ENCODE measurements around the gene RELT. TPM values are rescaled to one million over a fixed set of nuclear protein-coding genes. Genes with fewer than 3 reads are reported as not detected.

Gene RELT
- total and polyA plus RNA-seq, 2 donors (not counting 1 experiment from before 2014, with no cell fraction given), result 71.6 to 92.4 TPM

GRCh38 chr11:73404506-73405145 is 28.4 kb downstream of the RELT start:
- ATAC-seq (ENCODE audit: low read depth) (no peak), DNase-seq (no peak)
- peaks cover 2% of the 10 kb centered on the region for H3K4me1 Mint-ChIP-seq
- H3K9me3 ChIP-seq (ENCODE audit: control extremely low read depth in 1 of 3, control insufficient read depth in 2 of 3, insufficient read depth in 1 of 3, low read length in 2 of 3), result no peaks in the 10 kb centered on the region
- H4K20me1 ChIP-seq (ENCODE audit: control insufficient read depth, insufficient read depth, low read length, poor library complexity, severe bottlenecking), result no peaks in the 10 kb centered on the region
- H3K4me2 ChIP-seq (replicated peaks; ENCODE audit: low read depth, low read length, poor library complexity, severe bottlenecking), result no peak overlapping the region
- no peak overlapping the region for H3K9ac ChIP-seq (ENCODE audit: low read length)
- no peak overlapping the region for H3K4me3 ChIP-seq (ENCODE audit: control extremely low read depth in 1 of 5, extremely low read depth in 1 of 5, insufficient read depth in 1 of 5, low read depth in 2 of 5, low read length in 4 of 5)
- H3K79me2 ChIP-seq (ENCODE audit: control insufficient read depth, insufficient read depth, low read length), result no peaks in the 10 kb centered on the region
- POLR2A ChIA-PET, result no interaction called here
- H3K27ac ChIP-seq (ENCODE audit: low read length in 2 of 2), result no peak overlapping the region
- intact Hi-C loops (cut with micrococcal nuclease), result no loop called here
- H3K27ac Mint-ChIP-seq, result peak overlapping the region; percentile 75
- H3K9me3 Mint-ChIP-seq (ENCODE audit: insufficient read depth), result no peaks in the 10 kb centered on the region
- TF ChIP-seq EZH2 (IDR thresholded peaks at IDR 0.05; ENCODE audit: borderline replicate concordance, insufficient read depth, low read depth, low read length, poor library complexity, severe bottlenecking) (no peak), CTCF (IDR thresholded peaks at IDR 0.05) (no peak)
- CTCF ChIA-PET, result interaction anchor here (0.8 to 9.4 kb wide), 3 partner anchors 46 to 255 kb away, joined by 3 to 102 read pairs (median 6); no protein-coding TSS in a partner anchor
- no peaks in the 10 kb centered on the region for H3K4me1 ChIP-seq (ENCODE audit: control insufficient read depth in 2 of 2, insufficient read depth in 2 of 2, low read length in 2 of 2)
- no peak overlapping the region for H2AFZ ChIP-seq (ENCODE audit: insufficient read depth, low read depth, low read length, poor library complexity, severe bottlenecking)
- H3K36me3 ChIP-seq (replicated peaks in 1 of 2; ENCODE audit: control extremely low read depth in 1 of 2, control insufficient read depth in 1 of 2, extremely low read depth in 1 of 2, insufficient read depth in 2 of 2, low read length in 1 of 2), result peaks cover 0 to 33% of the 10 kb centered on the region in 2 experiments
- no peak overlapping the region for H3K4me3 Mint-ChIP-seq
- WGBS (ENCODE audit: insufficient coverage), result 98% methylated on average over 5 of the region's 5 CpGs
- H3K27me3 Mint-ChIP-seq, result no peaks in the 10 kb centered on the region
- no peaks in the 10 kb centered on the region for H3K27me3 ChIP-seq (replicated peaks in 1 of 4; ENCODE audit: control extremely low read depth in 1 of 4, control insufficient read depth in 3 of 4, insufficient read depth in 4 of 4, low read length in 3 of 4)

GRCh38 chr11:73405146-73405510 is 28.9 kb downstream of the RELT start:
- Mint-ChIP-seq H3K4me1 (peaks cover 2% of the 10 kb centered on the region), H3K9me3 (ENCODE audit: insufficient read depth) (no peaks in the 10 kb centered on the region), H3K4me3 (no peak overlapping the region), H3K27me3 (no peaks in the 10 kb centered on the region), H3K27ac (peak overlapping the region; percentile 75)
- DNase-seq (no peak), ATAC-seq (ENCODE audit: low read depth) (no peak)
- H4K20me1 ChIP-seq (ENCODE audit: control insufficient read depth, insufficient read depth, low read length, poor library complexity, severe bottlenecking), result no peaks in the 10 kb centered on the region
- no peak overlapping the region for H3K9ac ChIP-seq (ENCODE audit: low read length)
- WGBS (ENCODE audit: insufficient coverage), result 100% methylated on average over 2 of the region's 8 CpGs
- ChIA-PET CTCF (interaction anchor here (0.8 to 1.5 kb wide), 3 partner anchors 47 to 255 kb away, joined by 3 to 6 read pairs (median 4); no protein-coding TSS in a partner anchor), POLR2A (no interaction called here)
- peaks cover 0 to 34% of the 10 kb centered on the region in 2 experiments for H3K36me3 ChIP-seq (replicated peaks in 1 of 2; ENCODE audit: control extremely low read depth in 1 of 2, control insufficient read depth in 1 of 2, extremely low read depth in 1 of 2, insufficient read depth in 2 of 2, low read length in 1 of 2)
- H3K9me3 ChIP-seq (ENCODE audit: control extremely low read depth in 1 of 3, control insufficient read depth in 2 of 3, insufficient read depth in 1 of 3, low read length in 2 of 3), result no peaks in the 10 kb centered on the region
- H3K4me2 ChIP-seq (replicated peaks; ENCODE audit: low read depth, low read length, poor library complexity, severe bottlenecking), result no peak overlapping the region
- H3K4me3 ChIP-seq (ENCODE audit: control extremely low read depth in 1 of 5, extremely low read depth in 1 of 5, insufficient read depth in 1 of 5, low read depth in 2 of 5, low read length in 4 of 5), result no peak overlapping the region
- no peaks in the 10 kb centered on the region for H3K4me1 ChIP-seq (ENCODE audit: control insufficient read depth in 2 of 2, insufficient read depth in 2 of 2, low read length in 2 of 2)
- H3K79me2 ChIP-seq (ENCODE audit: control insufficient read depth, insufficient read depth, low read length), result no peaks in the 10 kb centered on the region
- TF ChIP-seq EZH2 (IDR thresholded peaks at IDR 0.05; ENCODE audit: borderline replicate concordance, insufficient read depth, low read depth, low read length, poor library complexity, severe bottlenecking), result no peak
- no peak for TF ChIP-seq CTCF (IDR thresholded peaks at IDR 0.05)
- no peak overlapping the region for H2AFZ ChIP-seq (ENCODE audit: insufficient read depth, low read depth, low read length, poor library complexity, severe bottlenecking)
- intact Hi-C loops (cut with micrococcal nuclease), result no loop called here
- H3K27ac ChIP-seq (ENCODE audit: low read length in 2 of 2), result no peak overlapping the region
- no peaks in the 10 kb centered on the region for H3K27me3 ChIP-seq (replicated peaks in 1 of 4; ENCODE audit: control extremely low read depth in 1 of 4, control insufficient read depth in 3 of 4, insufficient read depth in 4 of 4, low read length in 3 of 4)
